ENCODE measurements around the gene POC1A.
"Not testable (repeated sequence)": the region's sequence is repeated elsewhere in the genome, so short reads cannot be mapped to it uniquely, and the experiment has no call there.

The POC1A gene

GRCh38 chr3:52153389-52154096, 680 bp downstream of the POC1A start:
- DNase-seq (ENCODE audit: low read depth in 1 of 2, low spot score in 1 of 2) = no peak

DNA sequence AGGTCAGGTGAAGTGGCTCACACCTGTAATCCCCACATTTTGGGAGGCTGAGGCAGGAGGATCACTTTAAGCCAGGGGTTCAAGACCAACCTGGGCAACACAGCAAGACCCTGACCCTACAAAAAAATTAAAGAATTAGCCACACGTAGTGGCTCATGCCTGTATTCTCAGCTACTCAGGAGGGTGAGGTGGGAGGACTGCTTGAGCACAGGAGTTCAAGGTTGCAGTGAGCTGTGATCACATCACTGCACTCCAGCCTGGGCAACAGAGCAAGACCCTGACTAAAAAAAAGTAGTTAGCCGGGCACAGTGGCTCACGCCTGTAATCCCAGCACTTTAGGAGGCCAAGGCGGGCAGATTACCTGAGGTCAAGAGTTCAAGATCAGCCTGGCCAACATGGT, 2.2 kb downstream of the POC1A start:
- not testable (repeated sequence) for DNase-seq (ENCODE audit: low read depth in 1 of 2, low spot score in 1 of 2)

GRCh38 chr3:52150860-52151259, 3.4 kb downstream of the POC1A start:
- DNase-seq (ENCODE audit: low read depth in 1 of 2, low spot score in 1 of 2) = no peak

- no peak for DNase-seq (ENCODE audit: low read depth in 1 of 2, low spot score in 1 of 2)
Observed at GRCh38 chr3:52150357-52150756, 3.9 kb downstream of the POC1A start.

DNA sequence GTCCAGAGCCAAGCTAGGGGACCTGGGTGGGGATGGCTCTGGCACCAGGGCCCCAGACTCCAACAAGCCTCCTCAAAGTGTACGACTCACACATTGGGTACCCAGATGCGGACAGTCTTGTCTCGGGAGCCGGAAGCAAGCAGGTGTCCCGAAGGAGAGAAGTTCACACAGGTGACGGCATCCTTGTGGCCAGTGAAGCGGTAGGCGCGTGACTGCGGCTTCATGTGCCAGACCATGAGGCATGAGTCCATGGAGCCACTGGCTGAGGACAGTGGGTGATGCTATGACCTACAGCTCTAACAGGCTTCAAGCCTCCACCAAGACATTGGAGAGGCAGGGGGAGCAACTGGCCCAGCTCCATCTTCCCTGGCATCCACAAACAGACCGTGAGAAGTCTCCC, 4.5 kb downstream of the POC1A start:
- DNase-seq (ENCODE audit: low read depth in 1 of 2, low spot score in 1 of 2) = no peak

GRCh38 chr3:52149021-52149420, 5.2 kb downstream of the POC1A start:
- no peak for DNase-seq (ENCODE audit: low read depth in 1 of 2, low spot score in 1 of 2)

GRCh38 chr3:52147804-52148203, 6.4 kb downstream of the POC1A start:
- DNase-seq (ENCODE audit: low read depth in 1 of 2, low spot score in 1 of 2) = no peak

DNA sequence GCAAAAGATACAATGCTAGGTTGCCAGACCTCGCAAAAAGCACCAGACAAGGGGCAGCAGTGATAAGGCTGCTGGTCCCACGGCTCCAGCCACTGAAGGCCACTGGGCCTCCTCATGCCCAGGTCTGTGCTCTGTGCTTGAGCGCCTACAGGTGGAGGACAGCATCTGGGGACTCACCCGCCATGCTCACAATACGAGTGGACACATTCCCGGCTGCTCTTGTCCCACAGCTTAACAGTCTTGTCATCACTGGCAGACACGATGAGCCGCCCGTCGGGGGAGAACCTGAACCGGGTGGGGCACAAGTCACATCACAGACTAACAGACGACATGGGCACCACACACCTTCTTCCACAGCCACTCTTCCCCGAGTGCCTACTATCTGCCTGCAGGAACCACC, 7.4 kb downstream of the POC1A start:
- DNase-seq (ENCODE audit: low read depth in 1 of 2, low spot score in 1 of 2) = no peak

- DNase-seq (ENCODE audit: low read depth in 1 of 2, low spot score in 1 of 2) = no peak
Observed at GRCh38 chr3:52146189-52146588, 8.0 kb downstream of the POC1A start.

GRCh38 chr3:52145736-52146110, 8.5 kb downstream of the POC1A start:
- DNase-seq (ENCODE audit: low read depth in 1 of 2, low spot score in 1 of 2) = no peak

DNA sequence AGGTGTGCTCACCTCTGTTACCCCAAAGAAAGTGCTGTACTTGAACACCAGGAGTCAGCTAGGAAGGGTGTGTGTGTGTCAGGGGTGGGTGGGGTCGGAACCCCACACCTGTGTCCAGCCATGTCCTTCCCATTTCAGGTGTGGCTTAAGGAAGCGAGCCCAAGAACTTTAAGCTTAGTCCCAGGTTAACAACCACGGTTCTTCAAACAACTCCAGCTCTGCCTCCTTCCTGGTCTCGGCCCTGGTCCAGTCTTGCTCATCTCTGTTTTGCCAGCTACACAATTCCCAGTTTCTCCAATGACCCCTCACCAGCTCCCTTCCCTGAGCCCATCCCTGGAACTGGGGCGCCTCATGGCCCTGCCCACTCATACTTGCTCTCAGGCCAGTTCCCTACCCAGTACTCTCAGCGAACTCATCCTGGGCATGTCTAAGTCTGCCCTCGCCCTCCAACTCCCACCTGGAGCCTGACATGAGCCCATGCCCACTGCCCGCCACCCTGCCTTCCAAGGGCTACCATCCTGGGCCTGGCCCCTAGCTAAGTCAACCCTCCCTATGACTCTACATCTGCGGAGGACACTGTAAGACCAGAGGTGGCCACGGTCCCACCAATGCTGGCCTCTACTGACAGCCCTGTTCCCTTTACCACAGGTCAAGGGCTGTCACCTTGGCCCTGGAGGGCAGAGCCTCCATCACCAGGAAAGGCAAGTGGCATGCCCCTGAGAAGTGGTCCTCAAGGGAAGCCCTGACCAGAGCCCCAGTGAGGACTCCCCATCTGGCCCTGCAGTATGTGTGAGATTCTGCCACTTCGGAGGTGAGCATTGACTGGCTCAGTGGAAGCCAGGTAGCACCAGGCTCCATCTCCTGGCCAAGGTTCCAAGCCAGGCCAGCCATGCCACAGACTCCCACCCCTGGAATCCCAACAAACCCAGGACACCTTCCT, 9.2 kb downstream of the POC1A start:
- no peak for DNase-seq (ENCODE audit: low read depth in 1 of 2, low spot score in 1 of 2)

- peak; percentile 75 to 80 for DNase-seq (ENCODE audit: low read depth in 1 of 2, low spot score in 1 of 2)
Observed at GRCh38 chr3:52144034-52144795, 10.0 kb downstream of the POC1A start.

DNA sequence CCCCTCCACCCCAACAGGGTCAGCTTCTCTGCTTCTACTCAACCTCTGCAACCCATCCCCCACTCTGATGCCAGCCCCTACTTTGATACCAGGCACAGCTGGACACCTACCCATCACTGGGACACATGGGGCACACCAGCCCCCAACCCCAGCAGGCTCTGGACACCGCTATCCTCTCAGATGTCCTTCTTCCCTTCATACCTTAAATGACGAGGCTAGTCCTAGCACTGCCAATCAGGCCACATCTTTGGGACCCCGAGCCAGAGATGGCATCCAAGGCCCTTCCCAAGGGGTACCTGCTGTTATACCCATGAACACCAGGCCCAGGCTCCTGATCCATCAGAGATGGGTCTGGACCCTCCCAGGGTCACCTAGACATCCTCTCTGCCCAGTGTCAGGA, 10.6 kb downstream of the POC1A start:
- no peak for DNase-seq (ENCODE audit: low read depth in 1 of 2, low spot score in 1 of 2)

DNA sequence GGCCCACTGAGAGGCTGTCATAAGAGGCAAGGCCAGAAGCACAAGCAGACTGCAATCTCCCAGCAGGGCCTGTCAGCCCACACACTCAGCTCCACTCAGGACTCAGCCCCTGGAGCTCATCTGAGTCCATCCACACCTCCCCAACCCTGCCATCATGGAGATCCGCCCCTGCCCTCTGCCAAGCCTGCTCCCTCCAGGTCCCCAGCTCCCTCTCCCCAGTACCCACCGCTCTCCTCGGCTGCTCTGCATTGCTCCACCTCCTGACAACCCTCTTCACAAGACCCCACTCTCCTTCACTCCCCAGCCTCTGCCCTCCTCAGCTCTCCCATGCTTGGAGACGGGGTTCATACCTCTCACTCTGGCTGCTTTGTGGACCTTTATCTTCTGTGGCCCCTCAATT, 11.1 kb downstream of the POC1A start:
- DNase-seq (ENCODE audit: low read depth in 1 of 2, low spot score in 1 of 2) = no peak

DNA sequence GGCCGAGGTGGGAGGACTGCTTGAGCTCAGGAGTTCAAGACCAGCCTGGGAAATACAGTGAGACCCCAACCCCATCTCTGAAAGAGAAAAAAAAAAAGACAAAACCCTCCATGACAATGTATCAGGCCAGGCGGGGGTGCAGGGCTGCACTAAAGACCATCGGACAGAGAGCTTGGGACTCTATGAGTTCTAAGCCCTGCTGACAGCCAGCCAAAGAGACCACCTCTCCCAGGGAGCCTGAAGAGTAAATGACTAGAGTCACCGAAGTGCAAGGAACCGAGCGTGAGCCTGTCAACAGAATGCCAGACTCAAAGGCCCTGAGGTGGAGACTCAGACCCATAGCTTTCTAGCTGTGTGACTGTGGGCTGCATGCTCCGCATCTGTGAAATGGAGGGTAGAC, 12.5 kb downstream of the POC1A start:
- DNase-seq (ENCODE audit: low read depth in 1 of 2, low spot score in 1 of 2) = no peak

DNA sequence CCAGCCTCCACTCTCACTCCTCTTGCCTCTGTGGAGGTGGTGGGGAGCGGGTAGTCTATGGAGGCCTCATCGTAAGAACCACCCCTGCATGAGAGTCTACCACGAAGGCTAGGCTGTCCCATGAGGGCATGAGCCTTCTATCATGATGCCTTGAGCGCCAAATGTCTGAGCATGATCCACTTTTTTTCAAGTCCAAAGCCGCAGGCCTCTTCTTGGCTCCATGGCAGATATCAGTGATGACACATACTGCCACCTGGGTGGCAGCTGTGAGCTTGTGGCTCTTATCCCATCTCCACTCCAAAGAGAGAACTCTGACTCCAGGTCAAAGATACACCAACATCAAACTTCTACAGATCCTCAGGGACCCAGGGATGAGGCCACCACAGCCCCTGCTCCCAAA, 13.5 kb downstream of the POC1A start:
- DNase-seq (ENCODE audit: low read depth in 1 of 2, low spot score in 1 of 2) = no peak

GRCh38 chr3:52140000-52140399, 14.2 kb downstream of the POC1A start:
- DNase-seq (ENCODE audit: low read depth in 1 of 2, low spot score in 1 of 2) = no peak

DNA sequence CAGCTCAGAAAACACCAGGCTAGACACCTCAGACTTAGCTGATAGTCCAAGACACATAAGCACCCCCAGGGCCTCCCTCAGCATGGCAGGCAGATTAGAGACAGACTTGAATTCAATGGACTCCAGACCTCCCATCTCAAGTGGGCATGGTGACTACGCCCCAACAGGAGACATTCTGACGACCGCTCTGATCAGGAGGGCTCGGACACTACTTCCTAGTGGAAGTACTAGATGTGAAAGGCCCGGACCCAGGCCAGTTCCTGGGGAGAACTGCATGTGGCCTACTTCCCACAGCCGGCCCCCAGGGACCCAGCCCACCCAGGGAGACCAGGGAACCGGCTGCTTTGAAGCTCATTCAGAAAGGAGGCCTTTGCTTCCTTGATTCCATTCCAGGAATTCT, 16.9 kb downstream of the POC1A start:
- no peak for DNase-seq (ENCODE audit: low read depth in 1 of 2, low spot score in 1 of 2)

GRCh38 chr3:52136513-52136912, 17.7 kb downstream of the POC1A start:
- no peak for DNase-seq (ENCODE audit: low read depth in 1 of 2, low spot score in 1 of 2)

GRCh38 chr3:52135332-52135731, 18.9 kb downstream of the POC1A start:
- no peak for DNase-seq (ENCODE audit: low read depth in 1 of 2, low spot score in 1 of 2)

DNA sequence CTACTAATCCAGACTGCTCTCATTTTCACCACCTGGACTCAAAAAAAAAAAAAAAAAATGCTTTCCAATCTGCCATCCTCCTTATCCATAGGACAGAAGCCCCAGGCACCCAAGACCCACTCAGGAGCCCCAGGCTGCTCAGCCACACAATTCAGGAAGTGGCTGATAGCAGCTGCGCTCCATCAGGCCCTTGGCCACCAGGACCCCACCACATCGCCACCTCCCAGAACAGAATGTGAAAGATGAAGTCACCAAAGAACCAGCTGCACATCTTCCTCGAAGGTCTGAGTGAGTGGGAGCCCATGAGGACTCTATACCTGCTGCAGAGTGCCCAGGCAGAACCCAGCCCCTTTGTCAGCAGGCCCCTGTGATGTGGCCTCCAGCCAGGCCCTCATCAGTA, 19.5 kb downstream of the POC1A start:
- no peak for DNase-seq (ENCODE audit: low read depth in 1 of 2, low spot score in 1 of 2)

DNA sequence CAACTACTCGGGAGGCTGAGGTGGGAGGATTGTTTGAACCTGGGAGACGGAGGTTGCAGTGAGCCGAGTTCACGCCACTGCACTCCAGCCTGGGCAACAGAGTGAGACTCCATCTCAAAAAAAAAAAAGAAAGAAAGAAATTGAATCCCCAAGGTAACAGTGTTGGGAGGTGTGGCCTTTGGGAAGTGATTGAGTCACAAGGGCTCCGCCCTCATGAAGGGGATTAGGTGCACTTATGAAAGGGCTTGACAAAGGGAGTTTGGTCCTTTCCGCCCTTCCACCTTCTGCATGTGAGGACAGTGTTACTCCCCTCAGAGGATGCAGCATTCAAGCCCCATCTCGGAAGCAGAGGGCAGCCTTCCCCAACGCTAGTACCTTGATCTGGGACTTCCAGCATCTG, 21.3 kb downstream of the POC1A start:
- no peak for DNase-seq (ENCODE audit: low read depth in 1 of 2, low spot score in 1 of 2)

Data from activated CD4-positive, alpha-beta T cell treated with anti-CD3 and anti-CD28 coated beads, Interleukin-2, amount 50 U/mL, for 24 hours (primary cell).